HCEC 1CT (cell line): ENCODE data around the gene ZNF597.
A peak's percentile ranks its signal among the peaks of the same experiment; 100 is the strongest.
"Not testable (repeated sequence)": the region's sequence is repeated elsewhere in the genome, so short reads cannot be mapped to it uniquely, and the experiment has no call there.

Experiments used
- DNase-seq: peaks from one replicate; pipeline ENCODE4 v3.0.0-alpha.2; 2017

Gene ZNF597

GRCh38 chr16:3475604-3476375 is 32.5 kb upstream of the ZNF597 start:
- no peak for DNase-seq

- not testable (repeated sequence) for DNase-seq
These were observed 31.6 kb upstream of the ZNF597 start for GRCh38 chr16:3474870-3475269.

- no peak for DNase-seq
These were observed 31.0 kb upstream of the ZNF597 start for GRCh38 chr16:3474136-3474779.

- DNase-seq, result not testable (repeated sequence)
These were observed 30.3 kb upstream of the ZNF597 start for GRCh38 chr16:3473596-3473943.

- DNase-seq, result peak; percentile 14
These were observed 29.7 kb upstream of the ZNF597 start for GRCh38 chr16:3472878-3473595.

GRCh38 chr16:3471518-3472176 is 28.3 kb upstream of the ZNF597 start:
- DNase-seq, result no peak

- DNase-seq, result no peak
These were observed 27.4 kb upstream of the ZNF597 start for GRCh38 chr16:3470723-3471122.

GRCh38 chr16:3469736-3470135 is 26.4 kb upstream of the ZNF597 start:
- no peak for DNase-seq

GRCh38 chr16:3468501-3468900 is 25.2 kb upstream of the ZNF597 start:
- DNase-seq, result no peak

GRCh38 chr16:3467921-3468320 is 24.6 kb upstream of the ZNF597 start:
- no peak for DNase-seq

- no peak for DNase-seq
These were observed 23.9 kb upstream of the ZNF597 start for GRCh38 chr16:3467182-3467581.

- no peak for DNase-seq
These were observed 22.7 kb upstream of the ZNF597 start for GRCh38 chr16:3465911-3466584.

- no peak for DNase-seq
These were observed 22.0 kb upstream of the ZNF597 start for GRCh38 chr16:3465301-3465700.

- DNase-seq, result no peak
These were observed 17.8 kb upstream of the ZNF597 start for GRCh38 chr16:3461151-3461550.

GRCh38 chr16:3460585-3460984 is 17.3 kb upstream of the ZNF597 start:
- no peak for DNase-seq

GRCh38 chr16:3460121-3460520 is 16.8 kb upstream of the ZNF597 start:
- DNase-seq, result no peak

- DNase-seq, result no peak
These were observed 16.2 kb upstream of the ZNF597 start for GRCh38 chr16:3459401-3460090.

- DNase-seq, result peak; percentile 14
These were observed 15.6 kb upstream of the ZNF597 start for GRCh38 chr16:3458852-3459361.

- DNase-seq, result peak; percentile 27
These were observed 15.1 kb upstream of the ZNF597 start for GRCh38 chr16:3458278-3458851.

- DNase-seq, result peak; percentile 88
These were observed 14.3 kb upstream of the ZNF597 start for GRCh38 chr16:3457434-3458252.
